HG03280 (cell line): ENCODE results near the gene XYLT1.

Experiments
- ATAC-seq: cut with Tn5 transposase; IDR thresholded peaks from one replicate; pipeline ENCODE4 v1.9.1; 2021; ENCODE audit warnings: mild to moderate bottlenecking, moderate library complexity; ENCODE audit not compliant: unreplicated experiment

The XYLT1 gene

DNA sequence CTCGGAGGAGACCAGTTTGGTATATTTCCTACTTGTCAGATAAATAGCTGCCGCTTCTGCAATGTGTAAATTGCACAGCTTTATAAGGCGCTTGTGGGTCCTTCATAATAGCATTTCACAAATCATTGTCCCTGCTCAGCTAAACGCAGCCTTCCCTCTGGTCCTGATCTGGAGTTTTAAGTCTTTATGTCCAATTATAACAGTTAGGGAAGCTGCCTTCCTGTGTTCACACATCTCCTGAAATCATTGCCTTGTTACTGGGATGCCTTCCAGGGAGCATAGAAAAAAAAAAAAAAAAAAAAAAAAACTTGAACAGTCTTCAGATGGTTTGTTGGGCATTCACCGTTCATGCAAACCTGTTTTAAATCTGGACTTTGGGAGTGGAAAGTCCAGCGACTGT lies 342.0 kb downstream of the XYLT1 start:
- no peak for ATAC-seq

DNA sequence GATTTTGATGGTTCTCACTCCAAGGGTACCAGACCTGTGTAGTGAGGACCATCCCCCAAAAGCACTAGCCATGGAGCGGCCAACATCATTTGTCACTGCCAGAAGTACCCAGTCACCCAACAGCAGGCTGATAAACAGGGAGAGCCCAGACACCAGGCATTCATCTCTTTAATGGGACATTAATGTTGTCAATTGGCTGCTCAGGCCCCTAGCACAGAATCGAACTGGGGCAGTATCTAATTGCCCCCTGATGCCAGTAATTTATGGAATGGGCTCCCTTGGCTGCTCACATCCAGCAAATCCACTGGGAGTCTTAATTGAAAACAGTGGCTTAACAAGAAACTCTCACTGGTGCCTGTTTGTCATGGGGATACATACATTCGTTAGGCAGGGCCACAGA lies 344.6 kb downstream of the XYLT1 start:
- ATAC-seq = no peak

- ATAC-seq = no peak
Measured at GRCh38 chr16:17125671-17126070, 345.1 kb downstream of the XYLT1 start.

GRCh38 chr16:17117906-17118577 lies 352.7 kb downstream of the XYLT1 start:
- no peak for ATAC-seq

- ATAC-seq = no peak
Measured at GRCh38 chr16:17116595-17117322, 354.0 kb downstream of the XYLT1 start.

GRCh38 chr16:17109413-17109812 lies 361.3 kb downstream of the XYLT1 start:
- ATAC-seq = no peak

- no peak for ATAC-seq
Measured at GRCh38 chr16:17108596-17108995, 362.2 kb downstream of the XYLT1 start.

DNA sequence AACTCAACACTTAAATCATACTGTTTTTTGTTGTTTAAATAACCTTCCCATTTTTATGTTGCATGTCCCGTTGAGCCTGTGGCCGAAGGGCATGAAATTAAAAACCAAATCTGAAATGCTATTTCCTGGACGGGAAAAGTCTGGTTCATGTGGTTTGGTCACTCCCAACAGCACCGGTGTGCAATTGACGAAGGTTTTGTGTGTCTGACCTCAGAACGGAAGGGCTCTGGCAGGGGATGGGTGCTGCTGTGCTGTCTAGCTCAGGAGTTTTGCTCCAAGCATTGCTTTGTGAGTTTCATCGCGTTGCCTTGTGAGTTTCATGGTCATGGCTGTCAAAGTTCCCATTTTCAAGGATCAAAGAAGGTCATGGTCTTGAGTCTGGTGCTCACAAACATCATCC lies 363.3 kb downstream of the XYLT1 start:
- no peak for ATAC-seq

GRCh38 chr16:17106243-17106791 lies 364.4 kb downstream of the XYLT1 start:
- ATAC-seq = no peak

- no peak for ATAC-seq
Measured at GRCh38 chr16:17105239-17105797, 365.4 kb downstream of the XYLT1 start.

- ATAC-seq = no peak
Measured at GRCh38 chr16:17104654-17105053, 366.1 kb downstream of the XYLT1 start.

DNA sequence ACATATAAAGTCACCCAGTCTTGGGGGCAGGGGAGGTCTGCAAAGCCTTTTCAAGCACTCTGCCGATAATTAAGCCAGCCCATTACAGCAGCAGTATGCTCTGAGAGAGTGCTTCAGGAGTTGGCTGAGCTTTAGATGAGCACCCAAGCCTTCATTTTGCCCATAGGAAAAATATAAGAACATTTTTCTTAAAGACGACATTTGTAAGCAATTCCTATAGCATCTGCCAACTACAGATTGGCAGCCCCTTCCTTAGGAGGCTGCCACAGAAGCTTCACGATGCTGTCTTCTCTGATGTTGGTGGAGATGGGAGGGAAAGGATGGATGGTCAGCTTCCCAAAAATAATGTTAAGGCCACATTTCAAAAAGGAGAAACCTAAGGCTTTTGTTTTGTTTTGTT lies 367.5 kb downstream of the XYLT1 start:
- ATAC-seq = no peak

DNA sequence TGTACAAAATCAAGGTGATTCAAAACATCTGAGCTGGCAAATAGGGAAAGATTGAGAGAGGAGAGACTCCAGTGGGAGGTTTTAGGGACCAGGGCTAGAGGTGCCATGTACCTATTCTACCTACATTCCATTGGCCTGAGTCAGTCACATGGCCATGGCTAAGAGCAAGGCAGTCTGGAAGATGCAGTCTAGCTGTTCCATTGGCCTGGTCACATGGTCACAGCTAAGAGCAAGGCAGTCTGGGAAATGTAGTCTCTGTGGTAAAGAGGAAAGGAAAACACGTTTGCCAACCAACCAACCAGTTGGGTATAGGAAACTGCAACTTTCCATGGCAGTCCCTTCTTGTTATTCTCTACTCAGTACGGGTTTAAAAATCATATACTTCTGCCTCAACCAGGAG lies 369.1 kb downstream of the XYLT1 start:
- no peak for ATAC-seq

GRCh38 chr16:17098685-17099084 lies 372.1 kb downstream of the XYLT1 start:
- no peak for ATAC-seq

DNA sequence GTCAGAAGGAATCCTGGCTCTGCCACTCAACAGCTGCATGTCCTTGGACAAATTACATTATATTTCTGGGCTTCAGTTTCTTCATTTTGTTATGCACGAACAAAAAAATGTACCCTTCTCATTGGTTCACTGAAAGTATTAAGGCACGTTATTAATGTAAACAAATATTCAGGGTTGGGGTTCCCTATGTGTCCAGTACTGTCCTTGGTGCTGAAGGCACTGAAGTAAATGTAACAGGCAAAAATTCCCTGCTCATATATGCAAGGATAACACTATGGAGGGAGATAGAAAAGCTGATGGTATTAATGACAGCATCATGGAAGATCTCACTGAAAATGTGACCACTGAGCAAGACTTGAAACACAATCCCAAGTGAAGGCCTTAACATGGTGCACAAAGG lies 386.6 kb downstream of the XYLT1 start:
- ATAC-seq = no peak

GRCh38 chr16:17083628-17084027 lies 387.1 kb downstream of the XYLT1 start:
- no peak for ATAC-seq

DNA sequence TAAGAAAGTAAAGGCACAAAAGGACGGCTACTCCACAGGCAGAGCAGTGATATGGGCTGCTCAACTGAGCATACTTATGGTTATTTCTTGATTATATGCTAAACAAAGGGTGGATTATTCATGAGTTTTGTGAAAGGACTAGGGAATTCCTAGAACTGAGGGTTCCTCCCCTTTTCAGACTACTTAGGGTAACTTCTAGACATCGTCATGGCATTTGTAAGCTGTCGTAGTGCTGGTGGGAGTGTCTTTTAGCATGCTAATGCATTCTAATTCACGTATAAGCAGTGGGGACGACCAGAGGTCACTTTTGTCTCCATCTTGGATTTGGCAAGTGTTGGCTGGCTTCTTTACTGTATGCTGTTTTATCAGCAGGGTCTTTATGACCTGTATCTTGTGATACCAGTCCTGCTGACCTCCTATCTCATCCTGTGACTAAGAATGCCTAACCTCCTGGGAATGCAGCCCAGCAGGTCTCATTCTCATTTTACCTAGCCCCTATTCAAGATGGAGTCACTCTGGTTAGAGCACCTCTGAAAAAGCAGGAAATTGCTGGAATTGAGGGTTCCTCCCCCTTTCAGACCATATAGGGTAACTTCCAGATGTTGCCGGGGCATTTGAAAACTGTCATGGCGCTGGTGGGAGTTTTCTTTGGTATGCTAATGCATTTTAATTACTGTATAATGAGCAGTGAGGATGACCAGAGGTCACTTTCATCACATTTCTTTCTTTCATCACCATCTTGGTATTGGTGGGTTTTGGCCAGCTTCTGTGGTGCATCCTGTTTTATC lies 388.5 kb downstream of the XYLT1 start:
- no peak for ATAC-seq

DNA sequence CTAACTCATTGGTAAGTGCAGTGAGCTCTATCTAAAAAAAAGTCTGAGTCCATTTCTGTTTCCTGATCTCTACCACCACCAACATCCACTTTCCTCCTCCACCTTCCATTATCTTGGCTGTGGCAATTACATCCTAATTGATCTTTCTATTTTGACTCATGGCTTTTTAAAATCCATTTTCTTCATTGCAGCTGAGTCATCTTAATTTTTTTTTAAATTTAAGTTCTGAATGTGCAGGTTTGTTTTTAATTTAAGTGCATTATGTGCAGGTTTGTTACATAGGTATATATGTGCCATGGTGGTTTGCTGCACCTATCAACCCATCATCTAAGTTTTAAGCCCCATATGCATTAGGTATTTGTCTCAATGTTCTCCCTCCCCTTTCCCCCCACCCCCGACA lies 390.7 kb downstream of the XYLT1 start:
- ATAC-seq = no peak

- no peak for ATAC-seq
Measured at GRCh38 chr16:17078931-17079631, 391.7 kb downstream of the XYLT1 start.

- ATAC-seq = no peak
Measured at GRCh38 chr16:17076818-17077498, 393.8 kb downstream of the XYLT1 start.
